HCT116 (cell line): ENCODE measurements around the gene MLH1.

Source experiments
- EZH2 ChIP-seq: fragments of 200-600 bp; sonication (generic); IDR thresholded peaks from 2 replicates; pipeline ENCODE4 v1.6.1; 2017; ENCODE audit warnings: antibody characterized with exemption, mixed run types
- FOSL1 ChIP-seq: IDR thresholded peaks from 2 replicates; pipeline ENCODE4 v1.6.1; 2012; ENCODE audit warnings: low read depth
- POLR2A ChIP-seq: IDR thresholded peaks from 2 replicates; pipeline ENCODE4 v1.7.0; 2011; ENCODE audit warnings: borderline replicate concordance; ENCODE audit not compliant: insufficient read depth, insufficient read length; ENCODE audit errors: extremely low read depth
- SIN3A ChIP-seq: IDR thresholded peaks from 2 replicates; pipeline ENCODE4 v1.6.1; 2012; ENCODE audit warnings: low read depth
- YY1 ChIP-seq: IDR thresholded peaks from 2 replicates; pipeline ENCODE4 v1.6.1; 2011; ENCODE audit warnings: low read length, low read depth, moderate library complexity, mild to moderate bottlenecking; ENCODE audit not compliant: insufficient replicate concordance; ENCODE audit errors: extremely low read depth
- TF ChIP-seq, protein P1 (sequence below), 3 experiments: fragments of 200-600 bp in 1 of 3; sonication (generic) in 1 of 3; IDR thresholded peaks in 2 of 3; conservative IDR thresholded peaks in 1 of 3; 2 replicates each; pipeline ENCODE4 v1.5.1; 2012 to 2017; ENCODE audit warnings: low read depth in 2 of 3, low read length in 2 of 3, antibody characterized with exemption in 1 of 3, borderline replicate concordance in 1 of 3, control low read depth in 1 of 3, mild to moderate bottlenecking in 1 of 3, mixed read lengths in 1 of 3, mixed run types in 1 of 3, moderate library complexity in 1 of 3; ENCODE audit not compliant: insufficient read depth in 1 of 3
- TF ChIP-seq, protein P2 (sequence below): IDR thresholded peaks from 2 replicates; pipeline ENCODE4 v1.6.1; 2012; ENCODE audit warnings: low read depth
- TF ChIP-seq, protein P3 (sequence below): IDR thresholded peaks from 2 replicates; pipeline ENCODE4 v1.6.1; 2012

DNA sequence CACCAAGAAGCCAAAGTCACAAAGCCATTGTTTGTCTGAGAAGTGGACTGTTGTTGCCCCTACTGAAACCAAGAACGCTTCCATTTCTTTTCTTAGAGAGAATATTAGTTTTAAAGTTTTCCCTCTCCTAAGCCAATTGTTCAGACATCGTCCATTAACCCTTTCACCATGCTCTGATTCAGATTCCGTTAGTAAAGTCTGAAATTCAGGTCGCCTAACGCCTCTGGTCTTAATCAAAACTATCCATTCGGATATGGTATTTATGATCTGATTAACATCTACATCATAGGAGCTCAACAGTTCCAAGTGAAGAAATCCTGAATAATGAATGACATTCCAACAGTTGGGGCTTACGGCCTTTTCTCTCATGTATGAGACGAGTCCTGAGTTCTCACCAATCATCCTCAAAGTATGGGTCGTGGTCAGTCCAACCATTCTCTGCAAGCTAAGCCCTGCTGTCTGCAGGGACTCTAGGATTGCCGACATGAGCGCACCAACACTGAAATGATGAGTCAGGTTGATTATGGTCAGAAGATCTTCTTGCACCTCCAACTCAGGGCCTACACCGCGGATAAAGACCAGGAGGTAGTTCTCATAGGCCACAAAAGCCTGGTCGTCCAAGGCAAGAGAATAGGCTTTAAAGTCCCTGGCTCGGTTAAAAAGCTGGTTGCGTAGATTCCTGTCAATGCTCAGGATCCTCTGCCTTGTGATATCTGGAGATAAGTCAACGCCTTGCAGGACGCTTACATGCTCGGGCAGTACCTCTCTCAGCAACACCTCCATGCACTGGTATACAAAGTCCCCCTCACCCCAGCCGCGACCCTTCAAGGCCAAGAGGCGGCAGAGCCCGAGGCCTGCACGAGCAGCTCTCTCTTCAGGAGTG is 1.2 kb upstream of the MLH1 start:
- TF ChIP-seq, protein P1, sequence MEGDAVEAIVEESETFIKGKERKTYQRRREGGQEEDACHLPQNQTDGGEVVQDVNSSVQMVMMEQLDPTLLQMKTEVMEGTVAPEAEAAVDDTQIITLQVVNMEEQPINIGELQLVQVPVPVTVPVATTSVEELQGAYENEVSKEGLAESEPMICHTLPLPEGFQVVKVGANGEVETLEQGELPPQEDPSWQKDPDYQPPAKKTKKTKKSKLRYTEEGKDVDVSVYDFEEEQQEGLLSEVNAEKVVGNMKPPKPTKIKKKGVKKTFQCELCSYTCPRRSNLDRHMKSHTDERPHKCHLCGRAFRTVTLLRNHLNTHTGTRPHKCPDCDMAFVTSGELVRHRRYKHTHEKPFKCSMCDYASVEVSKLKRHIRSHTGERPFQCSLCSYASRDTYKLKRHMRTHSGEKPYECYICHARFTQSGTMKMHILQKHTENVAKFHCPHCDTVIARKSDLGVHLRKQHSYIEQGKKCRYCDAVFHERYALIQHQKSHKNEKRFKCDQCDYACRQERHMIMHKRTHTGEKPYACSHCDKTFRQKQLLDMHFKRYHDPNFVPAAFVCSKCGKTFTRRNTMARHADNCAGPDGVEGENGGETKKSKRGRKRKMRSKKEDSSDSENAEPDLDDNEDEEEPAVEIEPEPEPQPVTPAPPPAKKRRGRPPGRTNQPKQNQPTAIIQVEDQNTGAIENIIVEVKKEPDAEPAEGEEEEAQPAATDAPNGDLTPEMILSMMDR (IDR thresholded peaks at IDR 0.05 in 2 of 3, conservative IDR thresholded peaks at IDR 0.05 in 1 of 3; ENCODE audit: borderline replicate concordance in 1 of 3, insufficient read depth in 1 of 3, low read depth in 2 of 3, low read length in 2 of 3) = no peak
- TF ChIP-seq, protein P2, sequence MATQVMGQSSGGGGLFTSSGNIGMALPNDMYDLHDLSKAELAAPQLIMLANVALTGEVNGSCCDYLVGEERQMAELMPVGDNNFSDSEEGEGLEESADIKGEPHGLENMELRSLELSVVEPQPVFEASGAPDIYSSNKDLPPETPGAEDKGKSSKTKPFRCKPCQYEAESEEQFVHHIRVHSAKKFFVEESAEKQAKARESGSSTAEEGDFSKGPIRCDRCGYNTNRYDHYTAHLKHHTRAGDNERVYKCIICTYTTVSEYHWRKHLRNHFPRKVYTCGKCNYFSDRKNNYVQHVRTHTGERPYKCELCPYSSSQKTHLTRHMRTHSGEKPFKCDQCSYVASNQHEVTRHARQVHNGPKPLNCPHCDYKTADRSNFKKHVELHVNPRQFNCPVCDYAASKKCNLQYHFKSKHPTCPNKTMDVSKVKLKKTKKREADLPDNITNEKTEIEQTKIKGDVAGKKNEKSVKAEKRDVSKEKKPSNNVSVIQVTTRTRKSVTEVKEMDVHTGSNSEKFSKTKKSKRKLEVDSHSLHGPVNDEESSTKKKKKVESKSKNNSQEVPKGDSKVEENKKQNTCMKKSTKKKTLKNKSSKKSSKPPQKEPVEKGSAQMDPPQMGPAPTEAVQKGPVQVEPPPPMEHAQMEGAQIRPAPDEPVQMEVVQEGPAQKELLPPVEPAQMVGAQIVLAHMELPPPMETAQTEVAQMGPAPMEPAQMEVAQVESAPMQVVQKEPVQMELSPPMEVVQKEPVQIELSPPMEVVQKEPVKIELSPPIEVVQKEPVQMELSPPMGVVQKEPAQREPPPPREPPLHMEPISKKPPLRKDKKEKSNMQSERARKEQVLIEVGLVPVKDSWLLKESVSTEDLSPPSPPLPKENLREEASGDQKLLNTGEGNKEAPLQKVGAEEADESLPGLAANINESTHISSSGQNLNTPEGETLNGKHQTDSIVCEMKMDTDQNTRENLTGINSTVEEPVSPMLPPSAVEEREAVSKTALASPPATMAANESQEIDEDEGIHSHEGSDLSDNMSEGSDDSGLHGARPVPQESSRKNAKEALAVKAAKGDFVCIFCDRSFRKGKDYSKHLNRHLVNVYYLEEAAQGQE = no peak
- TF ChIP-seq SIN3A = no peak; the same call in 1 of the 2 replicates
- TF ChIP-seq YY1 = no peak
- TF ChIP-seq FOSL1 = no peak
- TF ChIP-seq, protein P3, sequence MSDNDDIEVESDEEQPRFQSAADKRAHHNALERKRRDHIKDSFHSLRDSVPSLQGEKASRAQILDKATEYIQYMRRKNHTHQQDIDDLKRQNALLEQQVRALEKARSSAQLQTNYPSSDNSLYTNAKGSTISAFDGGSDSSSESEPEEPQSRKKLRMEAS = no peak
- TF ChIP-seq EZH2 = no peak
- no peak for TF ChIP-seq POLR2A
